OCI-LY7 (cell line): ENCODE data around the gene SLC12A9. TPM values are rescaled to one million over a fixed set of nuclear protein-coding genes. Genes with fewer than 3 reads are reported as not detected.

Source experiments
- BruUV-seq: library from RNA; stranded (reverse); fragments of 400-500 nt; replicated peaks from 2 replicates; lab custom pipeline; 2021; lab: Mats Ljungman, UMichigan
- CTCF ChIA-PET: fragments of 300-600 bp; sonication (Branson Sonifier 250); formaldehyde crosslinking; loops from one replicate; lab custom pipeline; 2022; ENCODE audit warnings: antibody characterized with exemption; ENCODE audit not compliant: unreplicated experiment; lab: Charles Lee
- POLR2A ChIA-PET: fragments of 300-600 bp; sonication (Branson Sonifier 250); formaldehyde crosslinking; loops from one replicate; lab custom pipeline; 2022; ENCODE audit warnings: antibody characterized with exemption; lab: Charles Lee
- DNase-seq: peaks from one replicate; pipeline ENCODE4 v3.0.0-alpha.2; 2015; ENCODE audit warnings: low spot score
- H2AFZ ChIP-seq: fragments of 200-600 bp; sonication (generic), shearing (Covaris generic); 2 replicates; pipeline ENCODE4 v1.6.1; 2014; ENCODE audit warnings: mild to moderate bottlenecking, antibody characterized with exemption, low read length, moderate library complexity
- H3K27ac ChIP-seq: fragments of 200-600 bp; sonication (generic); 2 replicates; pipeline ENCODE4 v1.5.1; 2014; ENCODE audit warnings: mixed run types, low read depth, mild to moderate bottlenecking, moderate library complexity, low read length, inconsistent platforms; ENCODE audit not compliant: poor library complexity, severe bottlenecking
- H3K36me3 ChIP-seq: fragments of 200-600 bp; sonication (generic); 2 replicates; pipeline ENCODE4 v1.6.1; 2014; ENCODE audit warnings: mild to moderate bottlenecking, antibody characterized with exemption, low read length, moderate library complexity, mixed read lengths; ENCODE audit not compliant: insufficient read depth
- H3K4me1 ChIP-seq: fragments of 200-600 bp; sonication (generic); 2 replicates; pipeline ENCODE4 v1.5.1; 2014; ENCODE audit warnings: mild to moderate bottlenecking, low read length; ENCODE audit not compliant: insufficient read depth, poor library complexity, severe bottlenecking
- H3K4me2 ChIP-seq: fragments of 200-600 bp; sonication (generic); 2 replicates; pipeline ENCODE4 v1.6.1; 2014; ENCODE audit warnings: mild to moderate bottlenecking, low read length
- H3K4me3 ChIP-seq: fragments of 200-600 bp; sonication (generic); 2 replicates; pipeline ENCODE4 v1.5.1; 2014; ENCODE audit warnings: mild to moderate bottlenecking, low read depth, low read length; ENCODE audit not compliant: poor library complexity, severe bottlenecking
- H3K79me2 ChIP-seq: fragments of 200-600 bp; sonication (generic); 2 replicates; pipeline ENCODE4 v1.6.1; 2016; ENCODE audit warnings: low read depth, mild to moderate bottlenecking, low read length, moderate library complexity, mixed read lengths; ENCODE audit not compliant: insufficient read depth
- H3K9me2 ChIP-seq: fragments of 200-600 bp; sonication (generic); 2 replicates; pipeline ENCODE4 v1.6.1; 2016; ENCODE audit warnings: mild to moderate bottlenecking, low read length, mixed read lengths; ENCODE audit not compliant: insufficient read depth
- H3K9me3 ChIP-seq: fragments of 200-600 bp; sonication (generic); 2 replicates; pipeline ENCODE4 v1.6.1; 2014; ENCODE audit warnings: mild to moderate bottlenecking, mixed run types, low read length, mixed read lengths
- H4K20me1 ChIP-seq: fragments of 200-600 bp; sonication (generic); 2 replicates; pipeline ENCODE4 v1.6.1; 2014; ENCODE audit warnings: mild to moderate bottlenecking, antibody characterized with exemption, low read length, moderate library complexity, mixed read lengths; ENCODE audit not compliant: insufficient read depth
- EZH2phosphoT487 ChIP-seq: fragments of 200-600 bp; sonication (generic); IDR thresholded peaks from 2 replicates; pipeline ENCODE4 v1.6.1; 2018; ENCODE audit warnings: low read depth, borderline replicate concordance, mild to moderate bottlenecking, mixed run types, antibody characterized with exemption, low read length, moderate library complexity, mixed read lengths
- intact Hi-C: fragments of 100-400 bp; cut with micrococcal nuclease; formaldehyde crosslinking; loops from one replicate; pipeline ENCODE4 v1.10.0; 2022; ENCODE audit not compliant: unreplicated experiment
- total RNA-seq, 2 experiments: library from RNA; depleted of rRNA in 1 of 2; stranded (reverse); fragments of >200 nt in 1 of 2; shearing (Covaris generic) in 1 of 2; gene quantifications; 2 replicates each; pipeline ENCODE4 v1.2.3, GENCODE V29; 2014 to 2022
- TF ChIP-seq, protein P1 (sequence below): fragments of 200-600 bp; sonication (generic); conservative IDR thresholded peaks from 2 replicates; pipeline ENCODE4 v1.5.1; 2014; ENCODE audit warnings: mild to moderate bottlenecking, antibody characterized with exemption, low read length, moderate library complexity, mixed read lengths

SLC12A9 gene
- total RNA-seq, 2 experiments from 2014 or later = 15.7 to 25.6 TPM

DNA sequence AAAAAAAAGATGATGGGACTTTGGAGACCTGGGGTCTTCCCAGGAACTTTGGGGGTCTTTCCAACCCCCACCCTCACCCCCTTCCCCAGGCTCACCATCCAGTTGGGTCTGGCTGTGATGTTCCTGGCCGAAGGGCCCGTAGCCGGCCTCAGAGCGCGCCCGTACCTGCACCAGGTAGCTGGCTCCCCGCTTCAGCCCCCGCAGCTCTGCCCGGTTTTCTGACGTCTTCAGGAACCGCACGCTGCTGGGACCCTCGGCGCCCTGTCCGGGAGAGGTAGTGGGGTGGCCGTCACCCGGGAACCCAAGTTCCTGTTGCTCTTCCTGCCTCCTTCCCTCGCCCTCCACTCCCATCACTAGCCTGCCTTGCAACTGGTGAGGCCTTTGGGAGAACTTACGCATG lies 35.4 kb upstream of the SLC12A9 start:
- POLR2A ChIA-PET = no interaction called here
- no peaks in the 10 kb centered on the region for H3K36me3 ChIP-seq

DNA sequence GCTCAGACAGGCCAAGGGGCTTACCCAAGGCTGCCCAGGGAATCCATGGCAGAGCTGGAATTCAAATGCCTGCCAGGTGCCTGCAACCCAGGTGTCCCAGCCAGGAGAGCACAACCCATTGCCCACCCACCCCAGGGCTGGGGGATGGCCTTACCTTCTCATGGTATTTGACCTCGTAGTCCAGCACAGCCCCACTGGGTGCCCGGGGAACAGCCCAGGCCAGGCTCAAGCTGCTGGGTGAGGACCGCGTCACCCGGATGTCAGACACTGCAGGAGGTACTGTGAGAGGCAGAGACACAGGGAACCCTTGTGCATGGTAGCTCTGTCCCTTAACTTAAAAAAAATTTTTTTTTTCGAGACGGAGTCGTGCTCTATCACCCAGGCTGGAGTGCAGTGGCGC lies 34.1 kb upstream of the SLC12A9 start:
- H3K36me3 ChIP-seq = no peaks in the 10 kb centered on the region
- H4K20me1 ChIP-seq = no peaks in the 10 kb centered on the region
- no peak overlapping the region for H3K27ac ChIP-seq
- no TSS peak for BruUV-seq
- no peak for TF ChIP-seq EZH2phosphoT487
- TF ChIP-seq, protein P1, sequence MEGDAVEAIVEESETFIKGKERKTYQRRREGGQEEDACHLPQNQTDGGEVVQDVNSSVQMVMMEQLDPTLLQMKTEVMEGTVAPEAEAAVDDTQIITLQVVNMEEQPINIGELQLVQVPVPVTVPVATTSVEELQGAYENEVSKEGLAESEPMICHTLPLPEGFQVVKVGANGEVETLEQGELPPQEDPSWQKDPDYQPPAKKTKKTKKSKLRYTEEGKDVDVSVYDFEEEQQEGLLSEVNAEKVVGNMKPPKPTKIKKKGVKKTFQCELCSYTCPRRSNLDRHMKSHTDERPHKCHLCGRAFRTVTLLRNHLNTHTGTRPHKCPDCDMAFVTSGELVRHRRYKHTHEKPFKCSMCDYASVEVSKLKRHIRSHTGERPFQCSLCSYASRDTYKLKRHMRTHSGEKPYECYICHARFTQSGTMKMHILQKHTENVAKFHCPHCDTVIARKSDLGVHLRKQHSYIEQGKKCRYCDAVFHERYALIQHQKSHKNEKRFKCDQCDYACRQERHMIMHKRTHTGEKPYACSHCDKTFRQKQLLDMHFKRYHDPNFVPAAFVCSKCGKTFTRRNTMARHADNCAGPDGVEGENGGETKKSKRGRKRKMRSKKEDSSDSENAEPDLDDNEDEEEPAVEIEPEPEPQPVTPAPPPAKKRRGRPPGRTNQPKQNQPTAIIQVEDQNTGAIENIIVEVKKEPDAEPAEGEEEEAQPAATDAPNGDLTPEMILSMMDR = no peak
- no peaks in the 10 kb centered on the region for H3K79me2 ChIP-seq
- CTCF ChIA-PET = no interaction called here
- no peak overlapping the region for H3K4me2 ChIP-seq
- no peak for DNase-seq
- POLR2A ChIA-PET = no interaction called here
- H3K9me2 ChIP-seq = no peaks in the 10 kb centered on the region
- H3K9me3 ChIP-seq = no peaks in the 10 kb centered on the region
- H2AFZ ChIP-seq = no peak overlapping the region
- H3K4me3 ChIP-seq = no peak overlapping the region
- H3K4me1 ChIP-seq = no peaks in the 10 kb centered on the region
- intact Hi-C loops = no loop called here

More for the DNA sequence above, 35.4 kb upstream of the SLC12A9 start:
- no peaks in the 10 kb centered on the region for H3K9me2 ChIP-seq
- H2AFZ ChIP-seq = no peak overlapping the region
- intact Hi-C loops = no loop called here
- no peaks in the 10 kb centered on the region for H3K9me3 ChIP-seq
- H3K4me3 ChIP-seq = no peak overlapping the region
- H4K20me1 ChIP-seq = no peaks in the 10 kb centered on the region
- no peak for DNase-seq
- no peak overlapping the region for H3K27ac ChIP-seq
- H3K79me2 ChIP-seq = no peaks in the 10 kb centered on the region
- no TSS peak for BruUV-seq
- TF ChIP-seq, protein P1 = no peak
- TF ChIP-seq EZH2phosphoT487 = no peak
- CTCF ChIA-PET = no interaction called here
- H3K4me2 ChIP-seq = no peak overlapping the region
- no peaks in the 10 kb centered on the region for H3K4me1 ChIP-seq

DNA sequence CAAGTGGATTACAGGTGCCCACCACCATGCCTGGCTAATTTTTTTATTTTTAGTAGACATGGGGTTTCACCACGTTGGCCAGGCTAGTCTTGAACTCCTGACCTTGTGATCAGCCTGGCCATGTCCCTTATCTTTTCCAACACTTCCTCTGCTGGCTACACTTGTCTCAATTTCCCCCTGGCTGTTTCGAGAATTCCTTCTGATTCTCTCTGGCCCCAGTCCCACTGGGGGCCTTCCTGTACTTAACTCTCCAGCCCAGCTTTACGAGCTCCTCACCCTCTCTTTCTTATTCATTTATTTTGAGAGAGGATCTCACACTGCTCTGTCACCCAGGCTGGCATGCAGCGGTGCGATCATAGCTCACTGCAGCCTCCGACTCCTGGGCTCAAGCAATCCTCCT lies 33.7 kb upstream of the SLC12A9 start:
- TF ChIP-seq, protein P1 = no peak
- TF ChIP-seq EZH2phosphoT487 = no peak
- Histone ChIP-seq H2AFZ (no peak overlapping the region), H3K9me3 (no peaks in the 10 kb centered on the region), H4K20me1 (no peaks in the 10 kb centered on the region), H3K79me2 (no peaks in the 10 kb centered on the region), H3K27ac (no peak overlapping the region), H3K36me3 (no peaks in the 10 kb centered on the region), H3K9me2 (no peaks in the 10 kb centered on the region), H3K4me3 (no peak overlapping the region), H3K4me1 (no peaks in the 10 kb centered on the region), H3K4me2 (no peak overlapping the region)
- CTCF ChIA-PET = no interaction called here
- BruUV-seq = no TSS peak
- DNase-seq = no peak
- POLR2A ChIA-PET = no interaction called here
- intact Hi-C loops = no loop called here
